ENCODE results near the gene ZBTB40. TPM values are rescaled to one million over a fixed set of nuclear protein-coding genes. Genes with fewer than 3 reads are reported as not detected.

The ZBTB40 gene
- polyA plus RNA-seq, 3 donors = 1.1 to 17.8 (median 1.3) TPM

- DNase-seq = no peak
- peak overlapping the region in 1 of 2 donors; percentile 63 for H3K27ac ChIP-seq (ENCODE audit: low read depth in 1 of 2, low read length in 2 of 2)
- TF ChIP-seq CTCF (IDR thresholded peaks at IDR 0.05) = no peak
- H3K4me2 ChIP-seq (replicated peaks; ENCODE audit: extremely low read depth, low read length, poor library complexity, severe bottlenecking) = no peak overlapping the region
- Mint-ChIP-seq H3K4me1 (peaks cover 25% of the 10 kb centered on the region), H3K36me3 (peaks cover 46 to 69% of the 10 kb centered on the region in 2 donors), H3K4me3 (no peak overlapping the region), H3K9me3 (no peaks in the 10 kb centered on the region), H3K27me3 (ENCODE audit: low read depth in 3 of 3) (peaks cover 0 to 2% (median 0%) of the 10 kb centered on the region in 3 donors), H3K27ac (peak overlapping the region in 2 of 7 donors; percentile 11 to 33)
- WGBS (ENCODE audit: insufficient coverage) = 93% methylated on average over 4 of the region's 6 CpGs
- no peak overlapping the region for H2AFZ ChIP-seq (ENCODE audit: insufficient read depth, low read depth, low read length, poor library complexity, severe bottlenecking)
- H4K20me1 ChIP-seq (ENCODE audit: insufficient read depth, low read length) = peaks cover under 1% of the 10 kb centered on the region
- no peaks in the 10 kb centered on the region for H3K27me3 ChIP-seq (ENCODE audit: control insufficient read depth in 2 of 2, insufficient read depth in 2 of 2, low read length in 2 of 2)
- peaks cover 13 to 14% of the 10 kb centered on the region in 2 donors for H3K4me1 ChIP-seq (ENCODE audit: control insufficient read depth in 1 of 2, insufficient read depth in 2 of 2, low read length in 2 of 2)
- H3K4me3 ChIP-seq (replicated peaks in 1 of 3; ENCODE audit: low read depth in 2 of 3, low read length in 3 of 3) = no peak overlapping the region
- H3K36me3 ChIP-seq (replicated peaks in 1 of 2; ENCODE audit: control insufficient read depth in 1 of 2, insufficient read depth in 2 of 2, low read length in 2 of 2) = peaks cover 20 to 68% of the 10 kb centered on the region in 2 donors
- intact Hi-C loops (cut with micrococcal nuclease) = no loop called here
- H3K79me2 ChIP-seq (ENCODE audit: insufficient read depth, low read length) = no peaks in the 10 kb centered on the region
- no peaks in the 10 kb centered on the region for H3K9me3 ChIP-seq (replicated peaks in 1 of 2; ENCODE audit: control insufficient read depth in 1 of 2, insufficient read depth in 1 of 2, low read length in 2 of 2)
- H3K9ac ChIP-seq (ENCODE audit: insufficient read depth, low read length, poor library complexity, severe bottlenecking) = no peak overlapping the region
Measured at GRCh38 chr1:22494943-22495579, 43.4 kb downstream of the ZBTB40 start.

GRCh38 chr1:22496536-22497160 is 45.0 kb downstream of the ZBTB40 start:
- Histone ChIP-seq H3K9me3 (replicated peaks in 1 of 2; ENCODE audit: control insufficient read depth in 1 of 2, insufficient read depth in 1 of 2, low read length in 2 of 2) (no peaks in the 10 kb centered on the region), H3K9ac (ENCODE audit: insufficient read depth, low read length, poor library complexity, severe bottlenecking) (no peak overlapping the region), H3K4me3 (replicated peaks in 1 of 3; ENCODE audit: low read depth in 2 of 3, low read length in 3 of 3) (no peak overlapping the region), H3K79me2 (ENCODE audit: insufficient read depth, low read length) (no peaks in the 10 kb centered on the region), H3K27ac (ENCODE audit: low read depth in 1 of 2, low read length in 2 of 2) (no peak overlapping the region), H3K4me2 (replicated peaks; ENCODE audit: extremely low read depth, low read length, poor library complexity, severe bottlenecking) (no peak overlapping the region), H3K4me1 (ENCODE audit: control insufficient read depth in 1 of 2, insufficient read depth in 2 of 2, low read length in 2 of 2) (peaks cover 13 to 14% of the 10 kb centered on the region in 2 donors), H3K27me3 (ENCODE audit: control insufficient read depth in 2 of 2, insufficient read depth in 2 of 2, low read length in 2 of 2) (no peaks in the 10 kb centered on the region), H4K20me1 (ENCODE audit: insufficient read depth, low read length) (peaks cover 3% of the 10 kb centered on the region), H2AFZ (ENCODE audit: insufficient read depth, low read depth, low read length, poor library complexity, severe bottlenecking) (no peak overlapping the region), H3K36me3 (replicated peaks in 1 of 2; ENCODE audit: control insufficient read depth in 1 of 2, insufficient read depth in 2 of 2, low read length in 2 of 2) (peaks cover 8 to 65% of the 10 kb centered on the region in 2 donors)
- peak overlapping the region in 1 of 7 donors; percentile 2 for H3K27ac Mint-ChIP-seq
- peaks cover 46 to 57% of the 10 kb centered on the region in 2 donors for H3K36me3 Mint-ChIP-seq
- 96% methylated on average over 3 of the region's 7 CpGs for WGBS (ENCODE audit: insufficient coverage)
- no peak for DNase-seq
- peaks cover 24% of the 10 kb centered on the region for H3K4me1 Mint-ChIP-seq
- no peak overlapping the region for H3K4me3 Mint-ChIP-seq
- intact Hi-C loops (cut with micrococcal nuclease) = no loop called here
- peaks cover 0 to 2% (median 2%) of the 10 kb centered on the region in 3 donors for H3K27me3 Mint-ChIP-seq (ENCODE audit: low read depth in 3 of 3)
- TF ChIP-seq CTCF (IDR thresholded peaks at IDR 0.05) = no peak
- H3K9me3 Mint-ChIP-seq = no peaks in the 10 kb centered on the region
